Putamen (tissue), 1 donor: ENCODE results near the gene VSIG2.

ENCODE experiments used
- DNase-seq: peaks from one replicate; pipeline ENCODE4 v3.0.0-alpha.2; 2016; ENCODE audit warnings: low spot score

Gene VSIG2

DNA sequence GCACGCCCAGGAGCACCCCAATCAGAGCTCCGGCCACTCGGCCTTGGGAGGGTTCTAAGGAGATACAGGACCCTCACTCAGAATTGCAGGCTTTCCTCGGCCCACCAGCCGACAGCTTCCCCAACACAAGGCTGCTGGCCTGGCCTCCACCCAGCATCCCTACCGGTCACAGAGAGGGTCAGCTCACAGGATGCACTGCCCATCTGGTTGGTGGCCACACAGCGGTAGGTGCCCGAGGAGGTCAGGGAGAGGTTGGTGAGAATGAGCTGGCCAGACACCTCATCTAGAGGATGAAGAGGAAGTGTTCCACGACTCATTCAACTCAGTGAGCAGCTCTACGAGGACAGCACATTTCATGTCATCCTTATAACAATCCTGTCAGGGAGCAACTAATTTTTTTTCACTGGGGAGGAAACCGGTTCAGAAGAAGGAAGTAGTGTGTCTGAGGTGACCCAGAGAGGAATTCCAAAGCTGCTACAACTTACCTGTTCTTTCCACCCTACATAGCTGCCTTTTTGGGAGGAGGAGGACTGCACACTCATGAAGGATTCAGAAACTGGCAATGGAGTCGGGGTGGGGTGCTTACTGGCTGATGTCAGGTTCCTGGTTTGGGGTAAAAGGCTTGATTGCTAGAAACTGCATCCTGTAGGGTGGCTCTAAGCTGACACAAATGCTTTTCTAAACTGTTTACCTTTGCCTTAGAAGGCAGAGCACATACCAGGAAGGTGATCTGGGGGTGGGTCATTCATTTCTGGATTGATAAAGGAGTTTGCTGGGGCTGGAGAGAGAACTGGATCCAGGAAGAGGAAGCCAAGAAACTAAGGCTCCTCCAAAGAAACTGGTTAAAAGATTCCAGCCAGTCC, 3.3 kb downstream of the VSIG2 start:
- no peak for DNase-seq

DNA sequence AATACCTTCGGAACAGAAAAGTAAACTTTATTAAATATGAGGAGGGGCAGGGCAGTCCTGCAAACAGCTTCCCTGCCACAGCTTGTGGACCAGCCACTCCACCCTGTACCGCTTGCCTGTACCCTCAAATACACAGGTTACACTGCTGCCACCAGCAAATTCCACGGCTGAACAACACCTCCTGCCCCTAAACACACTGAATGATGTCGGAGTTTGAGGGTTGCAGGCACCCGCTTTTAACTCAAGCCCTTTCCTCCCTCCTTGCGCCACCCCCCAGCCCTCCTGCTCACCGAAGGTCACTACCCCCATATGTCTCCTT, 4.0 kb downstream of the VSIG2 start:
- no peak for DNase-seq

DNA sequence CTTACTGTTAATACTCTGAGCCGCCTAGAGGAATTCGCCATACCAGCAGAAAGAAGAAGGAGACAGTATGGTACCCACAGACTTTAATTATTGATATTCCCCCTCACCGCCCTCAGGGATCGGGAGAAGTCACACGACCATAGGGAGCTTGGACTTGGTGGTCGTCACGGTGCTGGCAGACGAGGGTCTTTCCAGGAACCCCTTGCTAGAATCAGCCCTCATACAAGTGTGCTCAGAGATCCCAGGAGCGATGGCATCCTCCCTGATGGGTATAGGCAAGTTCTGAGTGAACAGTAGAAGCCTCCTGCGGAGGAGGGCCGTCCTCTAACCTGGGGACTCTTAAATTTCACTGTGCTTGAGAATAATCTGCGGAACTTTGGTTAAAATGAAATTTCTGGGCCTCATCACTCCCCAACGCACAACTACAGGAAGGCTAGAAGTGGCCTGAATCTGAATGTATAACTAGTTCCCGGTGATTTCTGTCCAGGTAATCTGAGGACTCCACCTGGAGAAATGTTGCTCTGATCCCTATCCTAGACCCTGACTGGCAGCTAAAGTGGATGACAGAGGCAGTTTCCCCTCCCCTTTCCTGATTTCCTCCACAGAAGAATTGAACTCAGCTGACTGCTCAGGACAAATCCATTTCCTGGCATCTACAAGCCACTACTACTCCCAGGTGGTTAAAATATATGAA, 4.5 kb downstream of the VSIG2 start:
- DNase-seq, result no peak

DNA sequence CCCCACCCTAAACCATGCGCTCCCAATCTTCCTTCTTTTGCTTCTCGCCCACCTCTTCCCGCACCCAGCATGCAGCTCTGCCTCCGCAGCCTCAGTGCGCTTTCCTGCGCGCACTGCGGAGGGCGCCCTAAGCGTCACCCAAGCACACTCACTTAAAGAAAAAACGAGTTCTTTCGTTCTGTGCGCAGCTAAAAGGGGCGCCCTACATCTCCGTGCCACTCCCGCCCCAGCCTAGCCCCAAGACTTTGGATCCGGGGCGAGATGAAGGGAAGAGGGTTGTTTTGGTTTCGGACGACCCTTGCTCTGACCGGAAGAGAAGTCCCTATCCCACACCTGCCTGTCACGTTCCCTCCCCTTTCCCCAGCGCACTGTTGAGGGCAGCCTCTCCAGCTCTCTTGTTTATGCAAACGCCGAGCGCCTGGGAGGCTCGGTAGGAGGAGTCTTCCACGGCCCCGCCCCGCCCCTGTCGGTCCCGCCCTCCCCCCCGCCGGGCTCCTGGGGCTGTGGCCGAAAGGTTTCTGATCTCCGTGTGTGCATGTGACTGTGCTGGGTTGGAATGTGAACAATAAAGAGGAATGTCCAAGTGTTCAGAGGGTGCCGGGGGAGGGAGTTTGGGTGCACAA, 5.3 kb downstream of the VSIG2 start:
- DNase-seq, result peak; percentile 73

DNA sequence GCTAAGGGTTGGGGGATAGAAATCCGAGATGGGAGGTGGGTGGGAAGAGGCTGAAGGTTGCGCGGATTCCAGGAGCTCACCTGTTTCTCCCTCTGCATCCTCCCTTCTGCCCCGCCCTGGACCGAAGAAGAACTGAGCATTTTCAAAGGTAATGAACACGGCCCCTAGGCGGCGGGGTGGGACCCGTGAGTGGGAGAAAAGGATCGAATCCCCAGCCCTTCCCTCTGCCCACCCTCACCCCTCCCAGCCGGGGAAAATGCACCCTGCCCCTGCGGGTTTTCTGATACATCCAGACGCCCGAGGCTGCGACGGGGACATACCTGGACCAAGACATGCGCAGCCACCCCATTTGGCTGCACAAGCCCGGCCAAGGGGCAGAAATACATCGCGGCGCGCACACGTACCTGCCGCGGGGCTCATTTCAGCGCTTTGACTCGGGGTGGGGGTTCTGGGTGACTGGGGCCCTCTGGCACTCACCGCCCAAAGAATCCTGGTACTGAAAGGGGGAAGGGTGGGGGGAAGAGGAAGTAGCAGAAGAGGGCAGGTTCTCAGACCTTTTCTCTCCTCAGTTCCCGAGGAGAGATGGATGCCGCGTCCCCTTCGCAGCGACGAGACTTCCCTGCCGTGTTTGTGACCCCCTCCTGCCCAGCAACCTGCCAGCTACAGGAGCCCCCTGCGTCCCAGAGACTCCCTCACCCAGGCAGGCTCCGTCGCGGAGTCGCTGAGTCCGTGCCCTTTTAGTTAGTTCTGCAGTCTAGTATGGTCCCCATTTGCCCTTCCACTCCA, 6.0 kb downstream of the VSIG2 start:
- DNase-seq, result no peak

DNA sequence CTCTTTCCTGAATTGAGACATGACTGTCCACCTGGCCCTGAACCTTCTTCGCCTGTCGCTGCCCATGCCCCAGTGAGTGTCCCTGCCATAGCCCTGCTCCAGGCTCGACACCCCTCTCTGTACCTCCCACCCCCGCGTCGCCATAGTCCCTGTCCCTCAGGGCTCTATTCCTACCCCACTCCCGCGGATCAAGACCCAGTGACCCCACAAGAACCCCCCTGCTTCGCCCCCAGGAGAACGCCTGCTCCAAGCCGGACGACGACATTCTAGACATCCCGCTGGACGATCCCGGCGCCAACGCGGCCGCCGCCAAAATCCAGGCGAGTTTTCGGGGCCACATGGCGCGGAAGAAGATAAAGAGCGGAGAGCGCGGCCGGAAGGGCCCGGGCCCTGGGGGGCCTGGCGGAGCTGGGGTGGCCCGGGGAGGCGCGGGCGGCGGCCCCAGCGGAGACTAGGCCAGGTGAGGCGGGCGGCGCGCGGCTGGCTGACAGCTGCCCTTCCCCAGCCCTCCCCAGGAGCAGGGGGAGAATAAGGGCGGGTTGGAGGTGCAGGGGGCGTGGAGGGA, 6.7 kb downstream of the VSIG2 start:
- no peak for DNase-seq

DNA sequence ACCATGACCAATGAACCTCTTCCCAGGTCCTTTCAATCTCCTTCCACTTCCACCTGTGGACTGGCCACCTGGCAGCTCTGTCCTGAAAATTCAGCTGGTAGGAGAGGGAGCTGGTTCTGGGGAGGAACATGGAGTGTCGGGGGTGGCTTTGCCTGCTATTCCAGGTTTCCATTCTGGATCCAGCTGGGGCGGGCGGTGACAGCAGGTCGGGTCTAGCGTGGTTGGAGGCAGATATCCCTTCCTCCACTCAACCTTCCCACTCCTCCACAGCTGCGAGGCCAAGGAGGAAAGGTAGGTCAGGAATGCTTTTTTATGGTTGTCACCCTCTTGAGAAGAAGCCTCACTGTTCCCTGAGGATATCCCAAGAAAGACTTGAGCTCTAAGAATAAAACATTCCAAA, 9.0 kb downstream of the VSIG2 start:
- DNase-seq, result no peak

DNA sequence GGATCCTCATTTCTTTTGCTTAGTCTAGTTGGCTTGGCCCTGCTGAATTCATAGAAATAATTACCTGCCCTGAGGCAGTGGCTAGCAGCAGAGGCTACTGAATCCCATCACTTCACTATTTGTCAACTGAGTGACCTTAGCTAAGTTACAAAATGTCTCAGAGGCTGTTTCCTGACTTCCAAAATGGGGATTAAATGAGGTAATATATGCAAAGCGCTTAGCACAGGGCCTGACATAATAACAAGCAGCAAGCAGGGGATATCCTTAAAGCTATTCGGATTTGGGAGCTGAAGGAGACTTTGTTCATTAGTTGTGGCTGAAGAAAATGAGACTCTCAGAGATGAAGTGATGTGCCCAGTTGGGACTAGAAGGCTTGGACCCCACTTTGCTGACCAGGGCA, 9.5 kb downstream of the VSIG2 start:
- DNase-seq, result no peak

DNA sequence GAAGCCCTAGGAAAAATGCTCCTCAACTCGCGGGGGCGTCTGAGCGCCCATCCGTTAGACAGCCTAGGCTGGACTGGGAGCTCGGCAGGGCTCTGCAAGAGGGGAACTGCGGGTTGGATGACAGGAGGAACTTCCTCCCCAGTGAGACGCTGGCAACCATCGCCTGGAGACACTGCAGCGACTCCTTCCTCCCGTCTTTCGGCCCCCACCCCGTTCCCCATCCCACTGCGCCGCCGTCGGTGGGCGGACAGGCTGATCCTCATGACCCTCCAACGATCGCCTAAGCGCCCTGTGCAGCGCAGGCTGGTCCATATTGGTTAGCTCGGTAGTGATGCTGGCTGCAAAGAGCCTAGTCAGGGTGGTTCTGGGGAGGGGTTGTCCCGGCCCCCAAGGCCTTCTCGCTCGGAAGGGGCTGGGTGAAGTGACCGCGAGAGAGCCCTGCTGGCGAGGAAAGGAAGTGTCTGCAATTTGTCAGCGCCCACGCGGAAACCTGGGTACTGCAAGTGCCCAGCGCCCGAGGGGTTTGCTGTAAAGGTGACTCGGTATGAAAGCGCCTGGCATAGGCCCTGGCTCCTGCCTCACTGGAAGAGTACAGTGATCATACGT, 11.7 kb downstream of the VSIG2 start:
- no peak for DNase-seq

DNA sequence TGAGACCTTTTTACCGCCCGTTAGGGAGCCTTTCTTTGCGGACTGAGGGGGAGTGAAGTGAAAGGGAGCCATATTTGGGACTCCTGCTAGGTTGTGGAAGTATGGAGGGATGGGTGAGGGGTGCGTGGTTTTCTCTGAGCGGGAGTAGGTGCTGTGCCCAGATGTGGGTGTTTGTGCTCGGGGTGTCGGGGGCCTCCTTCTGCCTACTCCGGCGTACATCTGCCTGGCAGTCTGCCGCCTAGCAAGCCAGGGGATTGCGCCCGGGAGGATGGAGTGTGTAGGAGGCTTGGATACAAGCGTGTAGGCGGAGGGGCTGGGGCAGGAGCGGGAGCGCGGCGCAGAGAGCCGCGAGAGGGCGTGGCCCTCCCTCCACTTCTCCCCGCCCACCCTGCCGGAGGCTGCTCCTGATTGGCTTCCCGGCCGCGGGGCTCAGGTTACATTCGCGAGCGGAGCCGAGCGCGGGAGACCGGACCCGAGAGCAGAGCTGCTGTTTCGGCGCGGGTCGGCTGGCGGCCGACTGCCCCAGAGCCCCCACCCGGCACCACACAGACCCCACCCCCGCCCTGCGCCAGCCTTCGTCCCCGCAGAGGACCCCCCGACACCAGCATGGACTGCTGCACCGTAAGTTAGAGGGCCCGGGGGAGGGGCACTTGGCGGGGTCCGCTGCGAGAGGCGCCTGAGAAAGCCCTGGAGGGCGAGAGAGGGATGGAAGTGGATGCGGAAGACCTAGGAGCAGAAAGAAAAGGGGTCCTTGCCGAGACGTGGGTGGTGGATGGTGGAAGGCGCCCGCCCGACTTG, 12.4 kb downstream of the VSIG2 start, which contains the start of gene NRGN:
Gene NRGN, plus strand, starts transcription at position 464 of the 798 bp plus-strand sequence. Its CDS starts 143 bp downstream, at position 607.
- DNase-seq, result peak; percentile 80

DNA sequence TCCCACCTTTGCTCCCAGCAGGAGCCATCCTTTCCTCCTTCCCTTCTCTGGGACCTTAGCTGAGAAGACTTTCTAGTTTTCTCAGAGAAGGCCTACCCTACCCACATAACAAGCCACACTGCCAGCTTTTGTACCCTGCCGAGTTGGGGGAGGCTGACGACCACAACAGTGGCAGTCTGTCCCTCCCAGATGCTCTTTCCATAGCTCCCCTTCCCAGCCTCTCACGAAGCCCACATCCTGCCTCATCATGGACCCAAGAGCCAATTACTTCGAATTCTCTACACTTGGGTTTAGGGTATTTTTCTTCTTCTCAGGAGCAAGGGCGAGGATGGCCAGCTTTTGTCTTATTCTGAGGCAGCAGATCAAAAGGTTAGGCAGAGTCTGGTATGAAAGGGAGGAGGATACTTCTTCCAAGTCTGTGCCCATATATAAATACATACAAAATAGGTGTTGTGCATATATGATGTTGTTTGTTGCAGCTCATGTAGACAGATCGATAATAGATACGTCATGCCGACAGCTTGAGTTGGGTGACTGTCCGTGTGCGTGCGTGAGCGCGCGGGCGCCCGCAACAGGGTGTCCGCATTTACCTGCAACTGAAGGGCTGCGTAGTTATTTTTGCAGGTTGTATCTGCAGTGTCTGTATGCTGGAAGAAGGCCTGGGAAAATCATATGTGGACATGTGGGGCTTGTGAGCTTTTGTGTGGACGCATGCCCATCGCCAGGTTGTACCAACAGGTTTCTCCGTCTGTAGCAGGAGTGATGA, 13.2 kb downstream of the VSIG2 start:
- DNase-seq, result no peak

DNA sequence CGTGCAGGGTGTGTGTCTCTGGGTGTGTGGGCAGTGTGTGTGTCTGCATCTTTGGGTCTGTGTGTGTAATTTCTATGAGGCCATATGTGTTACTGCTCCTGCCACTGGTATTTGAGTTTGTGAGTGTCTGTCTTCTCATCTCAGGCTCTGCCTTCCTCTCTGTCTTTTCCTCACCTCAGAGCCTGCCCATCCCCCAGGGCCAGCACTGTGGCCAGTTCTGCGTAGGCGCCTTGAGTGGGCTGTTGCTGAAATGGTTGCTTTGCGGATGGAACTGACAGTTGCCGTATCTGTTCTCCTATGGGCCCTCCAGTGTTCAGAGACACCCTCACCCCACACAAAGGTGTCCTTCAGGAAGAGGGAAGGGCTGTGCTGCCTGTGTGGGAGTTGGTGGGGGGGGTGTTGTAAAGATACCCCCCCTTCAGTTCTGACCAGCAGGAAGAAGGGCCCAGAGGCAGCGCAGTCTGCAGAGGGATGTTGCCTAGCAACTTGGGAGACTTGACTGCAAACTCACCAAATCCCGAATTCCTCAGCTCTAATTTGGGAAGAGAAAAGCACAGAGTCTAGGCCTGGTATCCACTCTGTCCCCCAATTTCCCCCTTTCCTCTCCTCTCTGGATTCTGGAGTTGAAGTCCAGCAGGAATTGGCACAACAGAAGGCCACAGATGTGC, 14.3 kb downstream of the VSIG2 start:
- DNase-seq, result no peak

DNA sequence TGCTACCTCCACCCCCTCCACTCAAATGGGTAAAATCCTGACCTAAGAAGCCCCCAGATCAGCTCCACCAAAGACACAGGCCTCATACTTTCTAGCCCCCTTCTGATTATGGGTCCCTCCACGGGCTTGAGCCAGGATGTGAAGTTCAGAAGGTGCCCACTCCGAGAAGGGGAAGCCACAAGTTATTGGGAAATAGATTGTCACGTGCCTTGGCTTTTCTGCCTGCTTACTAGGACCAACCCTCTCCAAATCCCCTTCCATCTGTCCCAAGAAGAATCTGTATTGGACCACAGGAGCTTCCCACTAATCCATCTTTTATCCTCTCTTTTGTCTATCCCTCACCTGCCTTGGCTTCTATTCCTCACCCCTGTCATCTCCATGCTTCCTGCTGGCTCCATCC, 15.3 kb downstream of the VSIG2 start:
- DNase-seq, result no peak

DNA sequence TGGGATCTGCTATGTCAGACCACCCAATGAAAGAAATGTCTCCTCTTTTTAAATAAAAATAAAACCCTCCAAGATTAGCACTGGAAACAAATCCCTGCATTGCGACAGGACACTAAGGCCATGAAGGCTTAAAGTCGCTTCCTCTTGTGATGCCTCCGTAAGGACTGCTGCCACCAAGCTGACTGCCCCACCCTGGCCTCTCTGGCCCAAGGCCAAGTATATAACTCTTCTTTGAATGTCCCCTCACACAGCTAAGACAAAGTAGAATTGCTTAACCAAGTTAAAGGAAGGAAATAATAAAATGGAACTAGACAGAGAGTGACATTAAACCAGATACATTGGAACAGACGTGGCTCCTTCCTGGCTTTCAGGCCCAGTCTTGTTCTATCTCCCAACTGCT, 19.8 kb downstream of the VSIG2 start:
- no peak for DNase-seq

DNA sequence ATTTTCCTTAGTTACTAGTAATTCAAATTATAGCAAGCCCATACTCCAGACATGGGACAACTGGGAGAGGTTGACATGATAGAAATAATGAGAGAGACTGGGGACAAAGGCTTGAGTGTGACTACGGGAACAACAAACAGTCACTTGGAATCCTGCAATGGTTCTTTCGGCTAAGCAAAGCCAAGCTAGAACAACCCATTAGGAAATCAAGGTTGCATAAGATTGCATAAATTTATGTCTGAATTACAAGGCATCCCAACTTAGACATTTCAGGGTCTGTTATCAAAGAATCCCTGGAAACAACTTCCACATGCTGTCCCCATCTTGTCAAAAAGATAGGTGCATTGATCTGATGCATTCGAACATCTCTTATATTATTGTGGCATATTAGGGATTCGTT, 22.5 kb downstream of the VSIG2 start:
- DNase-seq, result no peak

DNA sequence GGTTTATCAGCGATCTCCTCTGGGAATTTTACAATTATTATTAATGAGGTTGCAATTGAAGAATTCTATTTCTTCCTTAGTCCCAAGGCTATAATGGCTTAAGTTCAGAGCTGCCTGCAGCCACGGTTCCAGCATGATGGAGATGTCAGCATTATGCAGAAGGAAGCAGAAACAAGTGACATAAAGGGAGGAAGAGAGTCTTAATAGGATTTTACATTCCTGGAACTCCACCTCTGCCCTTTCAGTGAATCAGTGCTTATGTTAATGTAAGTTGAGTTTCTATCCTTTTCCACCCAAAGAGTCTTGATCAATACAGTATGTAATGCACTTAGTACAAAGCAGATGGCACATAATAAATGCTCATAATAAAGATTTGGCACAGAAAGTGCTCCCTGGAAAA, 23.9 kb downstream of the VSIG2 start:
- no peak for DNase-seq

DNA sequence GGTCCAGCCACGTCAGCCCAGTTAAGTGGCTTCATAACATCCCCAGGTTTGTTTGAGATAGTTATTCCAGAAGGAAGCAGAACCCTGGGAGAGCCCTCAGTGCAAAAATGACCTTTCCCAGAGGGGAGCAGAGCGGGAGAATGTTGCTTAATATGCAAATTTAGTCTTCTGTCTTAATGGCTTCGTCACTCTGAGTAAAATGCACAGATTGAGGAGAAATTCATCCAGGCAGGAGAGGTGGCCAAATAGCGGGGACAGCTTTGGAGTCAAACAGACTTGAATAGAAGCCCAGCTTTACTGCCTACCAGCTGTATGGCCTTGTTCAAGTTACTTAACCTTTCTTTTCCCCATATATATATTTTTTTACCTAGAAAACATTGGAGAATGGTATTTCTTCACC, 24.6 kb downstream of the VSIG2 start:
- no peak for DNase-seq

DNA sequence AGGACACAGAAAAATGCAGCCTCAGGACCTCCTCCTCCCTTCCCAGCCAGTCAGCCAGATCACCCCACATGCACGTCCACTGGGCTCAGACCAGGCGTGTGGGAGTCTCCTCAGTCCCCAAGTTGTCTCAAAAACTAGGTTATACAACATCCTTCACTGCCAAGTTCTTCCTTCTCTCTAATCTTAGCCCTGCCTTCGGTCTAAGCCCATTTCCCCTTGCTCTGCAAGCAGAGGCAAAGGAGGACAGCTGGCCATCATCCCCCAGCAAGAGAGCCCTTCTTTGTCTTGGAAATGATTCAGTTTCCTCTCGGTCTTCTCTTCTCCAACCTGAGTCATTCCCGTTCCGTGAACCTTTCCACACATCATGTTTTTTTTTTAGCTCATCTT, 26.3 kb downstream of the VSIG2 start:
- no peak for DNase-seq

DNA sequence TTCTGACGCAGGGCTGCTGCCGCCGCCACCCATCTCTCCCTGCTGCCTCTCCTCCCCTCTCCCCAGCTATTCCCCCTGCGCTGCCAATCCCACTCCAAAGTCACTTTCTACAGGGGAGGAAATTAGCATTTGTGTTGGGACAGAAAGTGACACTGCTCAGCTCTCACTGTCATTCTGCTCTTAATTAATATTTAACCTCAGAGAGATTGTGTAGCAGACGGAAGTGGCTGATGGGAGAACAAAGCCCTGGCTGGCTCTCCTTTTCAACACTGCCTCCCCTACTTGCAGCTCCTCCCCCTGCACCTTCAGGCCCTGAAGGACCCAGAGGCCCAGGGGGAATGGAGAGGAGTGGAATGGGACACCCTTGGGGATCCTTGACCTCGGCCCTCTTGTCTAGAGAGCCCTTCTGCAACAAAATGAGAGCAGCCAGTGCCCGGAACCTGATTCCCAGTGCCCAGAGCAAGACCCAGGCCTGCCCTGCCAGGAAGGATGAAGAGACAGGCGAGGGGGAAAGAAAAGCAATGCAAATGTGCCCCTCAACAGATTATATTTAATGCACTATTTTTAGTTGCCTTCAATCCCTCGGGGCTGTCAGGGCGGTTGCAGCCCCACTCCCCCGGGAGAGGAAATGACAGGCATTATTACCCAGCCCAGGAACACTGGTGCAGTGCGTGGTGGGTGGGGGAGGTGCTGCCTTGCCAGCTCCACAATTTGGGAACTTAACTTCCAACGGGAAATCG, 26.9 kb downstream of the VSIG2 start:
- peak; percentile 77 for DNase-seq
